Kidney capillary endothelial cell (primary cell): Measurements from ENCODE around the gene MAPK8IP2.

ENCODE experiments used
- DNase-seq: peaks from one replicate; pipeline ENCODE4 v3.0.0-alpha.2; 2018; ENCODE audit warnings: low spot score

MAPK8IP2 gene

DNA sequence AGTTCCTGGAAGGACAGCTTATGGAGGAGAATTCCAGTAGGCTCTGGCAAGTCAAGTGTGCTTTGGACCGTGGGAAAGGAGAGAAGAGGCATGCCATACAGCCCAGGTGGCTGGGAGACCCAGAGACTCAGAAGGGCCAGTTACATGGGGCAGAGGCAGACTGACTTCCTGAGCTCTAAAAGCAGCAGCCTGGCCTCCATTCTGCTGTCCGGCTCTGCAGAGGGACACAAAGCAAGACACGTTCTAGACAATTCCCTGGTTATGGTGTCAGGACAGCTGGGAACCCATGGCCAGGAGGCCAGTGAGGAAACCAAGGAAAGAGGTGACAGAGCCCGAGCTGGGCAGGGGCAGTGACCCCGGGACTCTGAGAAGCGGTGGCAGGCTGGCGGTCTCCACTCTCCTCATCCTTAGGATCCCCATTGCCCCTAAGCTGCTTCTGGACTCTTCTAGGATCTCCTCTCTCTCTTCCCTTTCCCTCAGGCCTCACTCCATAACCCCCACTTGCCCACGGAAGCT is 25.1 kb upstream of the MAPK8IP2 start:
- DNase-seq, result no peak

GRCh38 chr22:50576070-50576469 is 24.5 kb upstream of the MAPK8IP2 start:
- peak; percentile 63 for DNase-seq

DNA sequence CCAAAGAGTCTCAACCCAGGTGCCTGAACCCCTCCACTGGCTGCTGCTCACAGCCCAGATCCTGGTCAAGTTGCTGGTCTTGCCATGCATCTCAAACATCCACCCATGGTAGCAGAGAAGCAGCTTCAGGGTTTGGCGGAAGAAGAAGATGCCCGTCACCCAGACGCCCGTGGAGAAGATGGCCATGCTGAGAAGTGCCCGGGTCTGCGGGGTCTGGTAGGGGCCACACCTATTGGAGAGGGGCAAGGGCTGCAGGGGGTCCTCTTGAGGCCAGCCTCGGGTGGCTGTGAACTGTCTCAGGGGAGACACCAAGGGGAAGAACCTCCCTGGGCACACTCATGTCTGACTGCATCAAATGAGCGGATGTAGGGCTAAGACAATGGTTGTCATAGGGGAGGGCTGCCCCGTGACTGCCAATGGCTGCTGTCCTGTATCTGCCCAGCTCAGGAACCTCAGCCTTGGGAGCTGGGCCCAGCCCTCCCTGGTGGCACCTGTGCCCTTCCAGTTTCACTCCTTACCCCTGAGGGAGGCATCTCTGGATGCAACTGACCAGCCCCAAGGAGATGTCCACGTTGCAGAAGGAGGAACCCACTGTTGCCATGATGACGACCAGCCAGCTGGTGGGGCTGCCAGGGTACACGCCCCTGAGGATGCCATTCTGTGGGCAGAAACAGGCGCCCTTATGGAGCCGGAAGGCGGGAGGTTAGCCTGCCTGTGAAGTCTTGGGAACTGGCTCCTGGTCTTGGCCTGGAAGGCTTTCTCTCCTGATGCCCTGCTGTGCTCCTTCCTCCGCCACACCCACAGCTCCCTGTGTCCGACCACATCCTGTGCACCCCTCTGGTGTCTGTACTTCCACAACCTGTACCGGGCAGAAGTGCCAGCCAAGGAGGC is 23.5 kb upstream of the MAPK8IP2 start:
- no peak for DNase-seq

DNA sequence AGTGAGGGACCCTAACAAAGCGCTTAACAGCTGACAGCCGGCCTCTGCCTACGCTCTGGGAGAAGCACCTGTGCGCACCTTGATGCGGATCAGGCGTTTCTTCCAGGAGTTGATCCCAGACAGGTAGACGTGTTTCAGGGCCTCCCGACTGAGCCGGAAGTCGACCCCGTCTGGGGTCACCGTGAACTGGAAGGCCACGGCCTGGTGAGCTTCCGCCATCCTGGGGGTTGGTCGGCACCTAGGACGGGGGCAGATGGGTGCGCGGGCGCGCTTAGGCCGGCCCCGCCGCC is 23.0 kb upstream of the MAPK8IP2 start:
- no peak for DNase-seq

GRCh38 chr22:50577987-50578775 is 22.4 kb upstream of the MAPK8IP2 start, which contains the start of gene CPT1B:
Gene CPT1B (minus strand): TSS chr22:50578427. CDS start chr22:50577915, 512 bp downstream.
- DNase-seq, result no peak

DNA sequence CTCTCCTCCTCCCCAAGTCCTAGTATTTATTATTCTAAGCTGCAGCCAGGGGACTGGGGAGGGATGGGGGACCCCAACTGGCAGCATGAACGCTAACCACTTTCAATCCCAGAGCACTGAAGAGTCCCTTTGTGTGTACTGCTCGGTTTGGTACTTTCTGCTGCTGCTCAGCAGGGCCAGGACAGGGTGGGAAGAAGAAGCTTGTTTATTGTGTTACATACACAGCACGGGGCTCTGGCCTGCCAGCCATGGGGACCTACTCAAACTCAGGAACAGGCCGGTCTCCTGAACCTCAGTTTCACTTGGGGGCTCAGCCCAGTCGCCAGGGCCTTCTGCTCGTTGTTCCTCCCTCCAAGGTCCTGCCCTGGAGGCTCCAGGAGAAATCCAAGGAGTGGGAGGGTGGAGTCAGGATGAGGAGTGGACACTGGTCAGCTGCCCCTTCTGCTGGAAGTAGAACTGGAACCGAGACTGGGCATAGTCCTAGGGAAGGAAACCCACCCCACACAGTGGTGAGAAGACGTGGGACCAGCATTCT is 21.8 kb upstream of the MAPK8IP2 start:
- no peak for DNase-seq

DNA sequence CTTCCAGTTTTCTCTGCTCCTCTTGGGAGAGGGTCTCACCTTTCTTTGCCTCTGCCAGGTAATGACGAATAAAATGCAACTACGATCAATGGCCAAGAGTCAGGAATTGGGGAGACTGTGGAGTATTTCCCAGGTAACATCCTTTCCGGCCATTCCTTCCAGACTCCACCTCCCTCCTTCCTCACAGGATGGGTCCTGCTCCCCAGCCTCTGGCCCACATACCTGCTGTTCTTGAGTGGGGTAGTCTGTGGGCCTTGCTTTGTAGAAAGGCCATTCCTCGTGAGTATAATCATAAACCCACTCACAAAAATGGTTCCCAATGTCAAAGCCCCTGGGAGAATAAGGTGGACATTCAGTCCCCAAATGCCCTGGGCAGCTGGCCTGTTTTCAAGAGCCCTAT is 20.8 kb upstream of the MAPK8IP2 start:
- DNase-seq, result no peak

DNA sequence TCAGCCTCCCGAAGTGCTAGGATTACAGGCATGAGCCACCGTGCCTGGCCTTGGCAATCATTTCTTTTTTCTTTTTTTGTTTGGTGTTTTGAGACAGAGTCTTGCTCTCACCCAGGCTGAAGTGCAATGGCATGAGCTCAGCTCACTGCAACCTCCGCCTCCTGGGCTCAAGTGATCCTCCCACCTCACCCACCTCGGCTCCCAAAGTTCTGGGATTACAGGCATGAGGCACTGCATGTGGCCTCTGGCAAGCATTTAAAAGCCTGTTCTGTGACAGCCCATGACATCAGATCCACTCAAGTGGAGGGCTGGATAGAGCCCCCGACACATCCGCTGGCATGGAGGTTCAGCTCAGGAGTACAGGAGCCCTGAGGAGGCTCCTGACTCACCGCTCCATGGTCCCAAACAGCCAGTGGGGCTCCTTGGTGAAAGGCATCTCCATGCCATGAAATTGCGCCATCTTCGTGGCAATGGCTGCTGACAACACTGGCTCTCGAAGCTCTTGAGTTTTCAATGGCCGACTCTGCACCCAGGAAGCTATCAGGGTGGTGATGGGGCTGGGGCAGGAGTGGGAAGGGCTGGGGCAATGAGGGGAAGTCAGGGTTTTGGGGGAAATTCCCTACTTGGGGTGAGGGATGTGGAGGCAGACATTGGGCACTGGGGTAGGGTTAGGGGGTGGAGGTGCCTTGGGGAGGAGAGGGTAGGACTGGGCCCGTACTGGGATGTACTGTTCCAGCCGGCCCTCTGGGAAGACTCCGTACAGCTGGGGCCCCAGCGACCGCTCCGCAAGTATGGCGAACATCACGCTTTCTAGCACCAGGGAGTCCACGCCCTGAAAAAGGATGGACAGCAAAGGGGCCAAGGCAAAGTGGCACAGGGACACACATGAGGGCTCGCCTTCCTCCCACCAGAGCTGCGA is 19.3 kb upstream of the MAPK8IP2 start:
- no peak for DNase-seq

DNA sequence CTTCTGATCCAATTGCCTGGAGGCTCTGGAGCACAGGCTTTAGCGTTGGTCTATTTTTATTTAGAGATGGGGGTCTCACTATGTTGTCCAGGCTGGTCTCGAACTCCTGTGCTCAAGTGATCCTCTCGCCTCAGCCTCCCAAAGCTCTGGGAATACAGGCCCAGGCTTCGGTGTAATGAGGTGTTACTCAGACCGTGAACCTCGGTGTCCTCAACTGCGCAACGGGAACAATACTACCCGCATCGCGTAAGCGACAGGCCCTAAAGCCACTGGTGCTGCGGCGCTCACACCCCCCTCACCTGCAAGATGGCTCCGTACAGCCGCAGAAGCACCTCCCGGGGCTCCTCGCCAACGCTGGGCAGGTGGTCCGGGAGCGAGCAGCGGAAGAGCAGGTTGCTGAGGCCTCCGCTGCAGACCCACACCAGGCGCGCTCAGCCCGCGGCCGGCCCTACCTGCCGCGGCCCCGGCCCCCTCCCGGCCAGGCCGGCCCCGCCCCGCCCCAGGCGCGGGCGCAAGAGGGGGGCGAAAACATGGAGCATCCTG is 18.6 kb upstream of the MAPK8IP2 start:
- no peak for DNase-seq

GRCh38 chr22:50582493-50583293 is 17.9 kb upstream of the MAPK8IP2 start, which contains the start of gene CHKB:
Gene CHKB (minus strand): TSS chr22:50582849. CDS start chr22:50582781, 68 bp downstream.
- peak; percentile 95 for DNase-seq

GRCh38 chr22:50583294-50583861 is 17.2 kb upstream of the MAPK8IP2 start:
- peak; percentile 29 for DNase-seq

- DNase-seq, result no peak
Observed at GRCh38 chr22:50584106-50585096, 16.2 kb upstream of the MAPK8IP2 start.

DNA sequence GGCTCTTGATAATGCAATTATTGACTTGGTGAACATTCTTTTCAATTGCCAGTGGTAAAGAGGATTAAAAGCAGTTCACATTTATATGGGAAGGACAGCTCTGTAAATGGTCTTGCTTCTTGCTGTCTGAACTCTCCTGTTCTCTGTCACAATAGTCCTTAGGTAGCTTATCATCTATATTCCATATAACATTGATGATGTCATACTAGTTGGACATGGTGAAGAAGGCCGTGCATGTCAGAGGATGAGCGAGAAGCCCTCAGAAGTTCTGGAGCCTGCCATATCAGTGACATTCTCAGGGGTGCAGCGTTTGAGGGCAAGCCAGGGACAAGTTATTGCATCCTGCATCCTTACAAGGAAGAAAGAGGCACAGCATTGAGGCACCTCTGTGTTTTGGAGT is 15.4 kb upstream of the MAPK8IP2 start:
- DNase-seq, result no peak

DNA sequence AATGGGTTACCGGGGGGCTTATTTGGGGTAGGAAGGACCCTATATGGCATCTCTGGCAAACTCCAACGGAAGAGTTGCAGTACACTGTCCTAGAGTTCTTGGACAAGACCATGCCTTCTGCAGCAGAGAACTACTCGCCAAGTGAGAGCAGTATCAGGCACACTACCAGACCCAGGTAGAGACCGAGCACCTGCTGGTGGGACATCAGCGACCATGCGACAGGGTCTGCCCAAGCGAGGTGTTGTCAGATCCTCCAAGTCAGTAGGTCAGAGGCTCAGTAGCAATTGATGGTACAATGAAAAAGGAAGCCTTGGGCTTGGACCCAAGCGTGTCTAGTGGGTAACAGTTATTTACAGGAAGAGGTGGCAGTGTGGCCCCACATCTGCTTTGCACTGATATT is 14.8 kb upstream of the MAPK8IP2 start:
- DNase-seq, result no peak

DNA sequence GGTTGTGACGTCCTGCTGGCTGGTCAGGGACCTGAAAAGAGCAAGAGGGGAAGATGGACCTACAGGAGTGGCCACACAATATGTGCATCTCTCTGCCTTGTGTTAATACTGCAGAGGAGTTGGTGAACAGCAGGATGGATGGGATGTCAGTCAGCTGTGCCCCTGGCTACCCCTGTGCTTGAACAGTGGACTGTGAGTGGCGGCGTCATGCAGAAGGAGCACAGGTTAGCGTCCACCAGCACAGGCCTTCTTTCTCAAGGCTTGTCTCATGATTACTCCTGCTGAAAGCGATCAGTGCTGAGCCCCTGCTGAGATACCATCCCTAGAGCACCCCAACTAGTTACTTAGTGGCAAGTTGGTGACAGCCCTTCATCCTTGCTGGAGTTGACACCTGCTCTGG is 14.2 kb upstream of the MAPK8IP2 start:
- DNase-seq, result no peak

DNA sequence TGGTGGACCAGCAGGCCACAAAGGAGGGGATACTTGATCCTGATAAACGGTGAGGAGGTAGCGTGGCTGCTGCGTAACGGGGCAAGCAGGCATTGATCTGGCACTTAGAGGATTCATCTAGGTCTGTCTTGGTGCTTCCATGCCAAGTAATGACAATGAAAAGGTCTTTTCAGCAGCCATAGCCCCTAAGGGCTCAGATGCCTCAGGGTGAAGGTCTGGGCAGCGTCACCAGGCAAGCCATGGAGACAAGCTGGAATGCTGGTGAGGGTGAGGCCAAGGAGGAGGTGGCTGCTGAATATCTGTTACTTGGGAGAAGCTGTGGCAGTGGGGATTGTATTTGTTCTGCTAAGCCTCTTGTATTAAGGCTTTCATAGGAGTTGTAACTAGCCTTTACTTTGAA is 13.2 kb upstream of the MAPK8IP2 start:
- no peak for DNase-seq

GRCh38 chr22:50595189-50595588 is 5.4 kb upstream of the MAPK8IP2 start:
- DNase-seq, result no peak

- DNase-seq, result no peak
Observed at GRCh38 chr22:50597097-50597496, 3.5 kb upstream of the MAPK8IP2 start.
